HepG2 (cell line): ENCODE results near the gene ANKHD1. TPM values are rescaled to one million over a fixed set of nuclear protein-coding genes. Genes with fewer than 3 reads are reported as not detected.
A peak's percentile ranks its signal among the peaks of the same experiment; 100 is the strongest.

ENCODE experiments used
- AGO2 ChIP-seq: fragments of 200-400 bp; formaldehyde crosslinking; optimal IDR thresholded peaks from 2 replicates; pipeline ENCODE3; 2017; ENCODE audit warnings: mild to moderate bottlenecking, low read depth, low read length, moderate library complexity
- BHLHE40 ChIP-seq: IDR thresholded peaks from 2 replicates; pipeline ENCODE4 v1.6.1; 2011; ENCODE audit warnings: low read length, improper control_type of control experiment
- SOX6 ChIP-seq, 2 experiments: fragments of 450-650 bp in 1 of 2; sonication (generic) in 1 of 2; formaldehyde crosslinking in 1 of 2; IDR thresholded peaks; 2 replicates each; pipeline versions ENCODE4 v1.4.0 to v1.6.1; 2017 to 2020; ENCODE audit warnings: antibody characterized with exemption in 1 of 2, mild to moderate bottlenecking in 1 of 2, missing genetic modification reagents in 1 of 2
- SPEN ChIP-seq: sonication (generic); formaldehyde crosslinking; IDR thresholded peaks from 2 replicates; pipeline ENCODE4 v1.5.1; 2020; ENCODE audit warnings: low read depth, mild to moderate bottlenecking, missing genetic modification reagents
- TEAD2 ChIP-seq: sonication (generic); formaldehyde crosslinking; IDR thresholded peaks from 2 replicates; pipeline ENCODE4 v1.9.0; 2021; ENCODE audit warnings: missing genetic modification reagents
- ZFAT ChIP-seq: sonication (generic); formaldehyde crosslinking; conservative IDR thresholded peaks from 2 replicates; pipeline ENCODE4 v1.8.1; 2023; ENCODE audit warnings: missing genetic modification reagents, inconsistent platforms
- polyA plus RNA-seq, 8 experiments: library from polyadenylated mRNA; depleted of rRNA in 3 of 8; stranded (reverse) in 7 of 8; unstranded in 1 of 8; fragments of >200 nt; fragmentation: Illumina TruSeq in 4 of 8; extraction: Trizol in 4 of 8; gene quantifications; 2 replicates each; pipeline versions ENCODE4 v1.2.1 to v1.2.3, GENCODE V29; 2011 to 2016; ENCODE audit warnings: low read depth in 4 of 8, missing spikeins in 1 of 8, mixed read lengths in 1 of 8; ENCODE audit not compliant: insufficient read depth in 1 of 8
- total RNA-seq, 5 experiments: library from RNA; depleted of rRNA; stranded (reverse); fragments of >200 nt; fragmentation: Illumina TruSeq; extraction: Trizol; gene quantifications; 2 replicates each; pipeline ENCODE4 v1.2.3, GENCODE V29; 2016; ENCODE audit warnings: low read depth in 1 of 5
- TF ChIP-seq, protein P1 (sequence below): sonication (generic); formaldehyde crosslinking; IDR thresholded peaks from 2 replicates; pipeline ENCODE4 v1.4.0; 2020; ENCODE audit warnings: mild to moderate bottlenecking, missing genetic modification reagents
- TF ChIP-seq, protein P2 (sequence below): fragments of 450-650 bp; IDR thresholded peaks from 2 replicates; pipeline ENCODE4 v1.6.1; 2016

The ANKHD1 gene
- total and polyA plus RNA-seq, 2 of the 13 experiments (the other 11 are each of a cell fraction or from before 2014, with no cell fraction given), result 69.9 to 82.0 TPM

DNA sequence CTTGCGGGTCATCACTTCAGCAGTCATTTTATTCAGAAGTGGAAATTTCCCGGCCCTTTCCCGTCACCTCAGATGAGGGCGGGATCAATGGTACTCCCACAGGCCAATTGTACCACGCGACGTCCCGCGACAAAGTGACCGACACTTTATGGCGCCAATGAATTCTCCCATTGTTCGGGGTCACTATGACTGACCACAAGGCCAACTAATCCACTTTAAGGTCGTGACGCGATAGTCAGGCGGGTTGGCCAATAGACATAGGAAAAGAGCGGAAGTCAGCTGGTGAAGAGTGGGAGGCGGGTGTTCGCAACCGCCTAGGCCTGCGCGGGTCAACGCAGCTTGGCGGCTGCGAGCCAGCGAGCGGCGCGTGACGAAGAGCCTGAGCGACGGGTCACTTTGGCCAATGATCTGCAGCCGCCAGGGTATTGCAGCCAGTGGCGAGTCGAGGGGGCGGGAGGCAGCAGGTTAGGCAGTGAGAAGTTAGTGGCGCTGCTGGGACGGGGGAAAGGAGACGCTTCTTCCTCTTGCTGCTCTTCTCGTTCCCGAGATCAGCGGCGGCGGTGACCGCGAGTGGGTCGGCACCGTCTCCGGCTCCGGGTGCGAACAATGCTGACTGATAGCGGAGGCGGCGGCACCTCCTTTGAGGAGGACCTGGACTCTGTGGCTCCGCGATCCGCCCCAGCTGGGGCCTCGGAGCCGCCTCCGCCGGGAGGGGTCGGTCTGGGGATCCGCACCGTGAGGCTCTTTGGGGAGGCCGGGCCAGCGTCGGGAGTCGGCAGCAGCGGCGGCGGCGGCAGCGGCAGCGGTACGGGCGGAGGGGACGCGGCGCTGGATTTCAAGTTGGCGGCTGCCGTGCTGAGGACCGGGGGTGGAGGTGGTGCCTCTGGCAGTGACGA lies at the start of gene ANKHD1 (continued):
- TF ChIP-seq, protein P1, sequence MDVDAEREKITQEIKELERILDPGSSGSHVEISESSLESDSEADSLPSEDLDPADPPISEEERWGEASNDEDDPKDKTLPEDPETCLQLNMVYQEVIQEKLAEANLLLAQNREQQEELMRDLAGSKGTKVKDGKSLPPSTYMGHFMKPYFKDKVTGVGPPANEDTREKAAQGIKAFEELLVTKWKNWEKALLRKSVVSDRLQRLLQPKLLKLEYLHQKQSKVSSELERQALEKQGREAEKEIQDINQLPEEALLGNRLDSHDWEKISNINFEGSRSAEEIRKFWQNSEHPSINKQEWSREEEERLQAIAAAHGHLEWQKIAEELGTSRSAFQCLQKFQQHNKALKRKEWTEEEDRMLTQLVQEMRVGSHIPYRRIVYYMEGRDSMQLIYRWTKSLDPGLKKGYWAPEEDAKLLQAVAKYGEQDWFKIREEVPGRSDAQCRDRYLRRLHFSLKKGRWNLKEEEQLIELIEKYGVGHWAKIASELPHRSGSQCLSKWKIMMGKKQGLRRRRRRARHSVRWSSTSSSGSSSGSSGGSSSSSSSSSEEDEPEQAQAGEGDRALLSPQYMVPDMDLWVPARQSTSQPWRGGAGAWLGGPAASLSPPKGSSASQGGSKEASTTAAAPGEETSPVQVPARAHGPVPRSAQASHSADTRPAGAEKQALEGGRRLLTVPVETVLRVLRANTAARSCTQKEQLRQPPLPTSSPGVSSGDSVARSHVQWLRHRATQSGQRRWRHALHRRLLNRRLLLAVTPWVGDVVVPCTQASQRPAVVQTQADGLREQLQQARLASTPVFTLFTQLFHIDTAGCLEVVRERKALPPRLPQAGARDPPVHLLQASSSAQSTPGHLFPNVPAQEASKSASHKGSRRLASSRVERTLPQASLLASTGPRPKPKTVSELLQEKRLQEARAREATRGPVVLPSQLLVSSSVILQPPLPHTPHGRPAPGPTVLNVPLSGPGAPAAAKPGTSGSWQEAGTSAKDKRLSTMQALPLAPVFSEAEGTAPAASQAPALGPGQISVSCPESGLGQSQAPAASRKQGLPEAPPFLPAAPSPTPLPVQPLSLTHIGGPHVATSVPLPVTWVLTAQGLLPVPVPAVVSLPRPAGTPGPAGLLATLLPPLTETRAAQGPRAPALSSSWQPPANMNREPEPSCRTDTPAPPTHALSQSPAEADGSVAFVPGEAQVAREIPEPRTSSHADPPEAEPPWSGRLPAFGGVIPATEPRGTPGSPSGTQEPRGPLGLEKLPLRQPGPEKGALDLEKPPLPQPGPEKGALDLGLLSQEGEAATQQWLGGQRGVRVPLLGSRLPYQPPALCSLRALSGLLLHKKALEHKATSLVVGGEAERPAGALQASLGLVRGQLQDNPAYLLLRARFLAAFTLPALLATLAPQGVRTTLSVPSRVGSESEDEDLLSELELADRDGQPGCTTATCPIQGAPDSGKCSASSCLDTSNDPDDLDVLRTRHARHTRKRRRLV (CRISPR knock-in tag), result peak; percentile 29; the same call in 1 of the 2 replicates
- TF ChIP-seq ZFAT (CRISPR knock-in tag) (0 out of 2 replicates have a peak, but pooled peaks have one; percentile 21), SOX6 (IDR thresholded peaks at IDR 0.05) (no peak), SOX6 (CRISPR knock-in tag; IDR thresholded peaks at IDR 0.05) (no peak), AGO2 (peak; percentile 94), BHLHE40 (peak; percentile 91), TEAD2 (no peak), SPEN (CRISPR knock-in tag) (peak; percentile 90)
- TF ChIP-seq, protein P2, sequence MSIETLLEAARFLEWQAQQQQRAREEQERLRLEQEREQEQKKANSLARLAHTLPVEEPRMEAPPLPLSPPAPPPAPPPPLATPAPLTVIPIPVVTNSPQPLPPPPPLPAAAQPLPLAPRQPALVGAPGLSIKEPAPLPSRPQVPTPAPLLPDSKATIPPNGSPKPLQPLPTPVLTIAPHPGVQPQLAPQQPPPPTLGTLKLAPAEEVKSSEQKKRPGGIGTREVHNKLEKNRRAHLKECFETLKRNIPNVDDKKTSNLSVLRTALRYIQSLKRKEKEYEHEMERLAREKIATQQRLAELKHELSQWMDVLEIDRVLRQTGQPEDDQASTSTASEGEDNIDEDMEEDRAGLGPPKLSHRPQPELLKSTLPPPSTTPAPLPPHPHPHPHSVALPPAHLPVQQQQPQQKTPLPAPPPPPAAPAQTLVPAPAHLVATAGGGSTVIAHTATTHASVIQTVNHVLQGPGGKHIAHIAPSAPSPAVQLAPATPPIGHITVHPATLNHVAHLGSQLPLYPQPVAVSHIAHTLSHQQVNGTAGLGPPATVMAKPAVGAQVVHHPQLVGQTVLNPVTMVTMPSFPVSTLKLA, result peak; percentile 48; the same call in 1 of the 2 replicates
